ENCODE data around the gene CYTH3.

CYTH3 gene

GRCh38 chr7:6188389-6188788 is 84.0 kb downstream of the CYTH3 start:
- DNase-seq: no peak

- DNase-seq: no peak
Observed at GRCh38 chr7:6186577-6186976, 85.8 kb downstream of the CYTH3 start.

- no peak for DNase-seq
Observed at GRCh38 chr7:6182993-6183392, 89.4 kb downstream of the CYTH3 start.

- DNase-seq: no peak
Observed at GRCh38 chr7:6181136-6181535, 91.3 kb downstream of the CYTH3 start.

- no peak for DNase-seq
Observed at GRCh38 chr7:6180344-6180725, 92.1 kb downstream of the CYTH3 start.

- no peak for DNase-seq
Observed at GRCh38 chr7:6179620-6180343, 92.6 kb downstream of the CYTH3 start.

GRCh38 chr7:6178298-6179029 is 94.0 kb downstream of the CYTH3 start:
- no peak for DNase-seq

- no peak for DNase-seq
Observed at GRCh38 chr7:6175645-6176044, 96.8 kb downstream of the CYTH3 start.

- no peak for DNase-seq
Observed at GRCh38 chr7:6172910-6173295, 99.5 kb downstream of the CYTH3 start.

GRCh38 chr7:6172224-6172909 is 100.1 kb downstream of the CYTH3 start:
- DNase-seq: no peak

GRCh38 chr7:6171532-6172223 is 100.7 kb downstream of the CYTH3 start:
- DNase-seq: no peak

- DNase-seq: no peak
Observed at GRCh38 chr7:6170571-6171531, 101.6 kb downstream of the CYTH3 start.

- DNase-seq: no peak
Observed at GRCh38 chr7:6169805-6170520, 102.5 kb downstream of the CYTH3 start.

GRCh38 chr7:6168477-6168868 is 104.0 kb downstream of the CYTH3 start:
- no peak for DNase-seq

- no peak for DNase-seq
Observed at GRCh38 chr7:6167587-6168476, 104.6 kb downstream of the CYTH3 start.

- no peak for DNase-seq
Observed at GRCh38 chr7:6167004-6167551, 105.3 kb downstream of the CYTH3 start.

GRCh38 chr7:6166443-6166891 is 106.0 kb downstream of the CYTH3 start:
- DNase-seq: no peak

GRCh38 chr7:6165521-6166320 is 106.7 kb downstream of the CYTH3 start:
- no peak for DNase-seq

- DNase-seq: no peak
Observed at GRCh38 chr7:6165075-6165474, 107.3 kb downstream of the CYTH3 start.
